HCT116 (cell line): ENCODE measurements around the gene RIPOR2. TPM values are rescaled to one million over a fixed set of nuclear protein-coding genes. Genes with fewer than 3 reads are reported as not detected.

ENCODE experiments used
- ATAC-seq: fragments of 200-7000 bp; cut with Tn5 transposase; 2 replicates; pipeline ENCODE4 v1.9.1; 2020; ENCODE audit warnings: mild to moderate bottlenecking, moderate library complexity
- BruUV-seq: library from RNA; stranded (reverse); fragments of 400-500 nt; replicated peaks from 2 replicates; lab custom pipeline; 2021; lab: Mats Ljungman, UMichigan
- CTCF ChIA-PET: fragments of 300-600 bp; sonication (Branson Sonifier 250); formaldehyde crosslinking; loops from one replicate; lab custom pipeline; 2021; ENCODE audit warnings: antibody characterized with exemption; lab: Charles Lee
- POLR2A ChIA-PET: fragments of 300-600, 350-600 bp; sonication (Branson Sonifier 250); formaldehyde crosslinking; loops from one replicate; lab custom pipeline; 2021; ENCODE audit warnings: antibody characterized with exemption; lab: Charles Lee
- RAD21 ChIA-PET, 2 experiments: fragments of 300-600 bp; sonication (Branson Sonifier 250); formaldehyde crosslinking; loops; one replicate each; lab custom pipeline; 2023; ENCODE audit warnings: low total read pairs in 2 of 2; ENCODE audit not compliant: uncharacterized antibody in 2 of 2, unreplicated experiment in 2 of 2, low non-redundant PET in 1 of 2; lab: Charles Lee
- DNase-seq: peaks from one replicate; pipeline ENCODE4 v3.0.0-alpha.2; 2010; ENCODE audit warnings: low read depth, low spot score
- H2AFZ ChIP-seq: fragments of 200-600 bp; shearing (Covaris generic), sonication (generic); 2 replicates; pipeline ENCODE4 v1.6.1; 2017; ENCODE audit warnings: low read depth, mixed run types, mixed read lengths, antibody characterized with exemption, low read length; ENCODE audit not compliant: poor library complexity, severe bottlenecking
- H3K27ac ChIP-seq: 2 replicates; pipeline ENCODE4 v1.5.1; 2012; ENCODE audit warnings: low read depth, low read length
- H3K27me3 ChIP-seq: fragments of 200-600 bp; sonication (generic); 2 replicates; pipeline ENCODE4 v1.6.1; 2016; ENCODE audit warnings: mixed run types, low read length, mixed read lengths; ENCODE audit not compliant: insufficient read depth
- H3K36me3 ChIP-seq, 2 experiments: fragments of 200-500 bp in 1 of 2; fragments of 200-600 bp in 1 of 2; sonication (Bioruptor generic) in 1 of 2; sonication (generic) in 1 of 2; 2 replicates each; pipeline versions ENCODE4 v1.5.1 to v1.6.1; 2014 to 2016; ENCODE audit warnings: low read length in 2 of 2, inconsistent platforms in 1 of 2, mixed read lengths in 1 of 2, mixed run types in 1 of 2; ENCODE audit not compliant: insufficient read depth in 2 of 2, control insufficient read depth in 1 of 2
- H3K4me1 ChIP-seq, 2 experiments: fragments of 200-600 bp in 1 of 2; sonication (generic) in 1 of 2; 2 replicates each; pipeline versions ENCODE4 v1.5.1 to v1.6.1; 2012 to 2017; ENCODE audit warnings: low read length in 2 of 2, inconsistent platforms in 1 of 2, mild to moderate bottlenecking in 1 of 2, mixed read lengths in 1 of 2, mixed run types in 1 of 2, moderate library complexity in 1 of 2; ENCODE audit not compliant: insufficient read depth in 2 of 2, control insufficient read depth in 1 of 2
- H3K4me2 ChIP-seq: fragments of 200-600 bp; sonication (generic); 2 replicates; pipeline ENCODE4 v1.6.1; 2017; ENCODE audit warnings: mixed run types, low read length, mixed read lengths
- H3K4me3 ChIP-seq, 2 experiments: fragments of 200-600 bp in 1 of 2; sonication (generic) in 1 of 2; replicated peaks in 1 of 2; 2 replicates each; pipeline ENCODE4 v1.5.1; 2011 to 2016; ENCODE audit warnings: low read length in 2 of 2, control low read depth in 1 of 2, low read depth in 1 of 2, mild to moderate bottlenecking in 1 of 2, mixed read lengths in 1 of 2, mixed run types in 1 of 2
- H3K79me2 ChIP-seq: fragments of 200-600 bp; sonication (generic); 2 replicates; pipeline ENCODE4 v1.6.1; 2017; ENCODE audit warnings: mild to moderate bottlenecking, mixed run types, low read length, moderate library complexity, mixed read lengths; ENCODE audit not compliant: insufficient read depth
- H3K9ac ChIP-seq: fragments of 200-600 bp; sonication (generic); 2 replicates; pipeline ENCODE4 v1.6.1; 2016; ENCODE audit warnings: low read length, mixed read lengths
- H3K9me2 ChIP-seq: fragments of 200-600 bp; sonication (generic), shearing (Covaris generic); 2 replicates; pipeline ENCODE4 v1.6.1; 2017; ENCODE audit warnings: mixed run types, mild to moderate bottlenecking, moderate library complexity; ENCODE audit not compliant: insufficient read depth
- H3K9me3 ChIP-seq, 2 experiments: fragments of 200-500 bp in 1 of 2; fragments of 200-600 bp in 1 of 2; sonication (Bioruptor generic) in 1 of 2; sonication (generic) in 1 of 2; 2 replicates each; pipeline ENCODE4 v1.6.1; 2014 to 2017; ENCODE audit warnings: low read length in 2 of 2, mixed read lengths in 2 of 2, inconsistent platforms in 1 of 2, low read depth in 1 of 2, mild to moderate bottlenecking in 1 of 2, mixed run types in 1 of 2, moderate library complexity in 1 of 2; ENCODE audit not compliant: control insufficient read depth in 1 of 2, insufficient read depth in 1 of 2
- H4K20me1 ChIP-seq: fragments of 200-600 bp; sonication (generic), shearing (Covaris generic); 2 replicates; pipeline ENCODE4 v1.6.1; 2017; ENCODE audit warnings: mixed run types, mild to moderate bottlenecking, moderate library complexity; ENCODE audit not compliant: insufficient read depth
- CBX3 ChIP-seq: IDR thresholded peaks from 2 replicates; pipeline ENCODE4 v1.6.1; 2012; ENCODE audit warnings: low read depth
- CEBPB ChIP-seq: IDR thresholded peaks from 2 replicates; pipeline ENCODE4 v1.6.1; 2012; ENCODE audit warnings: low read depth
- ELF1 ChIP-seq: IDR thresholded peaks from 2 replicates; pipeline ENCODE4 v1.6.1; 2012; ENCODE audit warnings: low read depth, borderline replicate concordance
- EZH2 ChIP-seq: fragments of 200-600 bp; sonication (generic); IDR thresholded peaks from 2 replicates; pipeline ENCODE4 v1.6.1; 2017; ENCODE audit warnings: antibody characterized with exemption, mixed run types
- EZH2phosphoT487 ChIP-seq: fragments of 200-600 bp; IDR thresholded peaks from 2 replicates; pipeline ENCODE4 v1.6.1; 2018; ENCODE audit warnings: antibody characterized with exemption, borderline replicate concordance
- JUND ChIP-seq: IDR thresholded peaks from 2 replicates; pipeline ENCODE4 v1.6.1; 2012
- POLR2AphosphoS5 ChIP-seq: IDR thresholded peaks from 2 replicates; pipeline ENCODE4 v1.6.1; 2011; ENCODE audit warnings: mild to moderate bottlenecking, low read depth, low read length, moderate library complexity
- RAD21 ChIP-seq: IDR thresholded peaks from 2 replicates; pipeline ENCODE4 v1.6.1; 2012; ENCODE audit warnings: low read depth, mild to moderate bottlenecking
- REST ChIP-seq: IDR thresholded peaks from 2 replicates; pipeline ENCODE4 v1.6.1; 2012; ENCODE audit warnings: low read depth
- SIN3A ChIP-seq: IDR thresholded peaks from 2 replicates; pipeline ENCODE4 v1.6.1; 2012; ENCODE audit warnings: low read depth
- SP1 ChIP-seq: IDR thresholded peaks from 2 replicates; pipeline ENCODE4 v1.6.1; 2012; ENCODE audit warnings: low read depth
- SRF ChIP-seq: IDR thresholded peaks from 2 replicates; pipeline ENCODE4 v1.6.1; 2012; ENCODE audit warnings: low read depth
- TCF7L2 ChIP-seq: IDR thresholded peaks from 2 replicates; pipeline ENCODE4 v1.7.0; 2011; ENCODE audit warnings: borderline replicate concordance, inconsistent platforms; ENCODE audit not compliant: insufficient read depth, insufficient read length; ENCODE audit errors: extremely low read depth
- YY1 ChIP-seq: IDR thresholded peaks from 2 replicates; pipeline ENCODE4 v1.6.1; 2011; ENCODE audit warnings: low read length, low read depth, moderate library complexity, mild to moderate bottlenecking; ENCODE audit not compliant: insufficient replicate concordance; ENCODE audit errors: extremely low read depth
- ZBTB33 ChIP-seq: IDR thresholded peaks from 2 replicates; pipeline ENCODE4 v1.6.1; 2011; ENCODE audit warnings: mild to moderate bottlenecking, low read length, moderate library complexity; ENCODE audit not compliant: insufficient replicate concordance; ENCODE audit errors: extremely low read depth
- ZFX ChIP-seq: fragments of 450-650 bp; IDR thresholded peaks from 2 replicates; pipeline ENCODE4 v1.6.1; 2017
- ZNF274 ChIP-seq: fragments of 200-500 bp; sonication (Bioruptor generic); IDR thresholded peaks from 2 replicates; pipeline ENCODE4 v1.6.1; 2014; ENCODE audit warnings: mild to moderate bottlenecking, low read depth, low read length, inconsistent platforms
- intact Hi-C: fragments of 100-400 bp; cut with micrococcal nuclease; formaldehyde crosslinking; loops from 2 replicates; pipeline ENCODE4 v1.10.0; 2022
- total RNA-seq: library from RNA; stranded (reverse); gene quantifications from one replicate; pipeline ENCODE4 v1.2.1, GENCODE V29; 2021; ENCODE audit not compliant: unreplicated experiment
- TF ChIP-seq, protein P1 (sequence below), 3 experiments: fragments of 200-600 bp in 1 of 3; sonication (generic) in 1 of 3; IDR thresholded peaks in 2 of 3; conservative IDR thresholded peaks in 1 of 3; 2 replicates each; pipeline ENCODE4 v1.5.1; 2012 to 2017; ENCODE audit warnings: low read depth in 2 of 3, low read length in 2 of 3, antibody characterized with exemption in 1 of 3, borderline replicate concordance in 1 of 3, control low read depth in 1 of 3, mild to moderate bottlenecking in 1 of 3, mixed read lengths in 1 of 3, mixed run types in 1 of 3, moderate library complexity in 1 of 3; ENCODE audit not compliant: insufficient read depth in 1 of 3
- TF ChIP-seq, protein P2 (sequence below): IDR thresholded peaks from 2 replicates; pipeline ENCODE4 v1.6.1; 2012

The RIPOR2 gene
- total RNA-seq, 1 experiment from 2014 or later: 0.44 TPM

DNA sequence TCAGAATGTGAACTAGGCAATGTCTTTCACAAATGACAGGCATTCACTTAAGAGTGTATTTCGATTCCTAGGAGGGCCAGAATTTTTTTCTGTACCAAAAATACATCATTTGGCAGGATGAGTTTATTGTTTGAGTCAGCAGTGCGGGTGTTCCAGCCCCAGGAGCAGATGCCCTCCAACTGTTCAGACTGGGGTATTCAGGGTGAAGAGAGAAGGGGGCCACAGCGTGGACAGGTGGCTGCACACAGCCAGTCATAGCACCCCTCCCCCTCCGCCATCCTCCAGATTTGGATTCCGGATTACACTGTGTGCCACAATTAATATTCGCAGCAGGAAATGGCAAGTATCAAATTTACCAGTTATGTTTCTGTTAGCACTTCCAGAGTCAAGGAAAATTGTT lies 38.6 kb downstream of the RIPOR2 start:
- no peaks in the 10 kb centered on the region for H3K27me3 ChIP-seq
- ChIA-PET RAD21 (no interaction called here), CTCF (no interaction called here), POLR2A (no interaction called here)
- no peak overlapping the region for H2AFZ ChIP-seq
- intact Hi-C loops: no loop called here
- no peak overlapping the region for H3K27ac ChIP-seq
- no peaks in the 10 kb centered on the region for H4K20me1 ChIP-seq
- no peaks in the 10 kb centered on the region for H3K79me2 ChIP-seq
- H3K4me2 ChIP-seq: no peak overlapping the region
- no peak for ATAC-seq
- no peaks in the 10 kb centered on the region for H3K9me2 ChIP-seq
- H3K4me1 ChIP-seq: no peaks in the 10 kb centered on the region
- no peak for TF ChIP-seq YY1
- TF ChIP-seq SP1: no peak
- no peak for TF ChIP-seq TCF7L2
- TF ChIP-seq, protein P1, sequence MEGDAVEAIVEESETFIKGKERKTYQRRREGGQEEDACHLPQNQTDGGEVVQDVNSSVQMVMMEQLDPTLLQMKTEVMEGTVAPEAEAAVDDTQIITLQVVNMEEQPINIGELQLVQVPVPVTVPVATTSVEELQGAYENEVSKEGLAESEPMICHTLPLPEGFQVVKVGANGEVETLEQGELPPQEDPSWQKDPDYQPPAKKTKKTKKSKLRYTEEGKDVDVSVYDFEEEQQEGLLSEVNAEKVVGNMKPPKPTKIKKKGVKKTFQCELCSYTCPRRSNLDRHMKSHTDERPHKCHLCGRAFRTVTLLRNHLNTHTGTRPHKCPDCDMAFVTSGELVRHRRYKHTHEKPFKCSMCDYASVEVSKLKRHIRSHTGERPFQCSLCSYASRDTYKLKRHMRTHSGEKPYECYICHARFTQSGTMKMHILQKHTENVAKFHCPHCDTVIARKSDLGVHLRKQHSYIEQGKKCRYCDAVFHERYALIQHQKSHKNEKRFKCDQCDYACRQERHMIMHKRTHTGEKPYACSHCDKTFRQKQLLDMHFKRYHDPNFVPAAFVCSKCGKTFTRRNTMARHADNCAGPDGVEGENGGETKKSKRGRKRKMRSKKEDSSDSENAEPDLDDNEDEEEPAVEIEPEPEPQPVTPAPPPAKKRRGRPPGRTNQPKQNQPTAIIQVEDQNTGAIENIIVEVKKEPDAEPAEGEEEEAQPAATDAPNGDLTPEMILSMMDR (IDR thresholded peaks at IDR 0.05 in 2 of 3, conservative IDR thresholded peaks at IDR 0.05 in 1 of 3; ENCODE audit: borderline replicate concordance in 1 of 3, insufficient read depth in 1 of 3, low read depth in 2 of 3, low read length in 2 of 3): no peak
- no peak for TF ChIP-seq ZNF274
- TF ChIP-seq POLR2AphosphoS5: no peak
- TF ChIP-seq ZBTB33: no peak
- TF ChIP-seq JUND: no peak
- no peak for TF ChIP-seq REST
- TF ChIP-seq EZH2: no peak
- no peak for TF ChIP-seq SRF
- TF ChIP-seq CEBPB: no peak
- no peak for TF ChIP-seq EZH2phosphoT487
- no peak for TF ChIP-seq ELF1
- no peak for TF ChIP-seq ZFX
- no peak for TF ChIP-seq RAD21
- no peak for TF ChIP-seq CBX3
- TF ChIP-seq, protein P2, sequence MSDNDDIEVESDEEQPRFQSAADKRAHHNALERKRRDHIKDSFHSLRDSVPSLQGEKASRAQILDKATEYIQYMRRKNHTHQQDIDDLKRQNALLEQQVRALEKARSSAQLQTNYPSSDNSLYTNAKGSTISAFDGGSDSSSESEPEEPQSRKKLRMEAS: no peak
- TF ChIP-seq SIN3A: no peak
- no peaks in the 10 kb centered on the region for H3K36me3 ChIP-seq
- no peak for DNase-seq
- H3K9me3 ChIP-seq: no peaks in the 10 kb centered on the region
- H3K9ac ChIP-seq: no peak overlapping the region
- no peak overlapping the region for H3K4me3 ChIP-seq
- BruUV-seq: no TSS peak
